ENCODE results near the gene WDR33. TPM values are rescaled to one million over a fixed set of nuclear protein-coding genes. Genes with fewer than 3 reads are reported as not detected.

The WDR33 gene
- polyA plus RNA-seq, 4 donors = 45.3 to 65.9 (median 54.4) TPM

GRCh38 chr2:127722807-127723206, 88.2 kb downstream of the WDR33 start:
- DNase-seq (ENCODE audit: low read depth in 4 of 4, low spot score in 2 of 4) = no peak

GRCh38 chr2:127721978-127722355, 89.0 kb downstream of the WDR33 start:
- no peak for DNase-seq (ENCODE audit: low read depth in 4 of 4, low spot score in 2 of 4)

GRCh38 chr2:127721311-127721977, 89.5 kb downstream of the WDR33 start:
- no peak for DNase-seq (ENCODE audit: low read depth in 4 of 4, low spot score in 2 of 4)

- DNase-seq (ENCODE audit: low read depth in 4 of 4, low spot score in 2 of 4) = no peak
Measured at GRCh38 chr2:127719301-127720218, 91.4 kb downstream of the WDR33 start.

- no peak for DNase-seq (ENCODE audit: low read depth in 4 of 4, low spot score in 2 of 4)
Measured at GRCh38 chr2:127718271-127718670, 92.7 kb downstream of the WDR33 start.

GRCh38 chr2:127715778-127716449, 95.1 kb downstream of the WDR33 start:
- DNase-seq (ENCODE audit: low read depth in 4 of 4, low spot score in 2 of 4) = no peak

- no peak for DNase-seq (ENCODE audit: low read depth in 4 of 4, low spot score in 2 of 4)
Measured at GRCh38 chr2:127713562-127713961, 97.4 kb downstream of the WDR33 start.

- no peak for DNase-seq (ENCODE audit: low read depth in 4 of 4, low spot score in 2 of 4)
Measured at GRCh38 chr2:127712999-127713398, 98.0 kb downstream of the WDR33 start.

- DNase-seq (ENCODE audit: low read depth in 4 of 4, low spot score in 2 of 4) = no peak
Measured at GRCh38 chr2:127709336-127709735, 101.6 kb downstream of the WDR33 start.

- no peak for DNase-seq (ENCODE audit: low read depth in 4 of 4, low spot score in 2 of 4)
Measured at GRCh38 chr2:127707890-127708648, 102.9 kb downstream of the WDR33 start.

- no peak for DNase-seq (ENCODE audit: low read depth in 4 of 4, low spot score in 2 of 4)
Measured at GRCh38 chr2:127706215-127706990, 104.6 kb downstream of the WDR33 start.

- DNase-seq (ENCODE audit: low read depth in 4 of 4, low spot score in 2 of 4) = no peak
Measured at GRCh38 chr2:127705391-127706065, 105.4 kb downstream of the WDR33 start.

GRCh38 chr2:127704641-127705390, 106.2 kb downstream of the WDR33 start:
- DNase-seq (ENCODE audit: low read depth in 4 of 4, low spot score in 2 of 4) = no peak

- no peak for DNase-seq (ENCODE audit: low read depth in 4 of 4, low spot score in 2 of 4)
Measured at GRCh38 chr2:127703282-127703681, 107.7 kb downstream of the WDR33 start.

- DNase-seq (ENCODE audit: low read depth in 4 of 4, low spot score in 2 of 4) = peak in 1 of 4 donors; percentile 34
Measured at GRCh38 chr2:127702395-127703009, 108.5 kb downstream of the WDR33 start.

- DNase-seq (ENCODE audit: low read depth in 4 of 4, low spot score in 2 of 4) = peak; percentile 15 to 49 (median 41)
Measured at GRCh38 chr2:127701651-127702394, 109.1 kb downstream of the WDR33 start.

GRCh38 chr2:127701193-127701650, 109.7 kb downstream of the WDR33 start, which contains the start of gene SFT2D3:
SFT2D3 (plus strand) TSS chr2:127701497; CDS start chr2:127701529, 32 bp downstream.
- DNase-seq (ENCODE audit: low read depth in 4 of 4, low spot score in 2 of 4) = peak; percentile 55 to 84 (median 76)
